WERI-Rb-1 (cell line): ENCODE data around the gene DLAT.
"Not testable (repeated sequence)": the region's sequence is repeated elsewhere in the genome, so short reads cannot be mapped to it uniquely, and the experiment has no call there.

Experiments
- DNase-seq: peaks from one replicate; pipeline ENCODE4 v3.0.0-alpha.2; 2020
- H3K27ac ChIP-seq: fragments of 250-450 bp; sonication (Bioruptor Pico); 2 replicates; pipeline ENCODE4 v1.5.1; 2020; ENCODE audit warnings: mild to moderate bottlenecking, moderate library complexity
- H3K27me3 ChIP-seq: fragments of 250-450 bp; sonication (Bioruptor Pico); 2 replicates; pipeline ENCODE4 v1.5.1; 2021; ENCODE audit warnings: mild to moderate bottlenecking, low read depth, moderate library complexity; ENCODE audit not compliant: insufficient read depth, severe bottlenecking
- H3K36me3 ChIP-seq: fragments of 250-450 bp; sonication (Bioruptor Pico); 2 replicates; pipeline ENCODE4 v1.5.1; 2020; ENCODE audit warnings: mild to moderate bottlenecking, moderate library complexity
- H3K4me3 ChIP-seq: 2 replicates; pipeline ENCODE4 v1.5.1; 2011; ENCODE audit warnings: low read depth, mild to moderate bottlenecking, control low read depth, low read length
- H3K9me3 ChIP-seq: fragments of 250-450 bp; sonication (Bioruptor Pico); 2 replicates; pipeline ENCODE4 v1.5.1; 2021; ENCODE audit warnings: mild to moderate bottlenecking, moderate library complexity; ENCODE audit not compliant: severe bottlenecking
- TF ChIP-seq, protein P1 (sequence below): IDR thresholded peaks from 2 replicates; pipeline ENCODE4 v1.5.1; 2011; ENCODE audit warnings: low read depth, mild to moderate bottlenecking, control low read depth, inconsistent platforms, low read length

Gene DLAT

DNA sequence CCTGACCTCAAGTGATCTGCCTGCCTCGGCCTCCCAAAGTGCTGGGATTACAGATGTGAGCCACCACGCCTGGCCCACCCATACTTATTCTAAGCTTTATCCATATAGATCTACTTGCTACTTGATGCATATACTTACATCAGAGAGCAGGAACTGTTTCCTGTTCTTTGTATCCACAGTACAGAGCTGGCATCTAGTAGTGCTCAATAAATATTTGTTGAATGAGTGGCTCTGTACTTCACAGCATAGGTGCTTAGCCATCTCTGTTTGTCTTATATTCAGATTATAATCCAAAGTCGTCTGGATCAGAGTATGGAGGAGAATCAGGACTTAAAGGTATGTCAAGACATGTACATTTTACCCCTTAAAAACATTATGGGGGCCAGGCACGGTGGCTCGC, 38.6 kb upstream of the DLAT start:
- H3K27me3 ChIP-seq: no peaks in the 10 kb centered on the region
- no peak overlapping the region for H3K4me3 ChIP-seq
- DNase-seq: no peak
- H3K9me3 ChIP-seq: no peaks in the 10 kb centered on the region
- peaks cover 53% of the 10 kb centered on the region for H3K36me3 ChIP-seq
- TF ChIP-seq, protein P1, sequence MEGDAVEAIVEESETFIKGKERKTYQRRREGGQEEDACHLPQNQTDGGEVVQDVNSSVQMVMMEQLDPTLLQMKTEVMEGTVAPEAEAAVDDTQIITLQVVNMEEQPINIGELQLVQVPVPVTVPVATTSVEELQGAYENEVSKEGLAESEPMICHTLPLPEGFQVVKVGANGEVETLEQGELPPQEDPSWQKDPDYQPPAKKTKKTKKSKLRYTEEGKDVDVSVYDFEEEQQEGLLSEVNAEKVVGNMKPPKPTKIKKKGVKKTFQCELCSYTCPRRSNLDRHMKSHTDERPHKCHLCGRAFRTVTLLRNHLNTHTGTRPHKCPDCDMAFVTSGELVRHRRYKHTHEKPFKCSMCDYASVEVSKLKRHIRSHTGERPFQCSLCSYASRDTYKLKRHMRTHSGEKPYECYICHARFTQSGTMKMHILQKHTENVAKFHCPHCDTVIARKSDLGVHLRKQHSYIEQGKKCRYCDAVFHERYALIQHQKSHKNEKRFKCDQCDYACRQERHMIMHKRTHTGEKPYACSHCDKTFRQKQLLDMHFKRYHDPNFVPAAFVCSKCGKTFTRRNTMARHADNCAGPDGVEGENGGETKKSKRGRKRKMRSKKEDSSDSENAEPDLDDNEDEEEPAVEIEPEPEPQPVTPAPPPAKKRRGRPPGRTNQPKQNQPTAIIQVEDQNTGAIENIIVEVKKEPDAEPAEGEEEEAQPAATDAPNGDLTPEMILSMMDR: no peak
- H3K27ac ChIP-seq: no peak overlapping the region

DNA sequence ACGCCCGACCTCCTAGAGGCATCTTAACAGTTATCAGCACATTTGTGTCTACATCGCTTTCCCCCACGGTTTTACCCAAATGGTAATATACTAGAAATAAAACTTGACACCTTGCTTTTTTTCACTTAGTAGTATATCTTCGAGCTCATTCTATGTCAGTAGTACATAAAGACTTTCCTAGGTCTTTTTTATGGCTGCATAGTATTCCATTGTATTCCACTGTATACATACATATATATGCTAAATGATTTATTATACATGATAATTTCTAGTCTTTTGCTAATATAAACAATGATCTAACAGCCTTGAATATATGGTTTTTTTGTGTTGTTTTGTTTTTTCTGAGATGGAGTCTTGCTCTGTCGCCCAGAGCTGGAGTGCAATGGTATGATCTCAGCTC, 34.8 kb upstream of the DLAT start:
- TF ChIP-seq, protein P1: no peak
- no peak for DNase-seq
- Histone ChIP-seq H3K36me3 (peaks cover 68% of the 10 kb centered on the region), H3K27ac (no peak overlapping the region), H3K9me3 (no peaks in the 10 kb centered on the region), H3K27me3 (no peaks in the 10 kb centered on the region), H3K4me3 (no peak overlapping the region)

DNA sequence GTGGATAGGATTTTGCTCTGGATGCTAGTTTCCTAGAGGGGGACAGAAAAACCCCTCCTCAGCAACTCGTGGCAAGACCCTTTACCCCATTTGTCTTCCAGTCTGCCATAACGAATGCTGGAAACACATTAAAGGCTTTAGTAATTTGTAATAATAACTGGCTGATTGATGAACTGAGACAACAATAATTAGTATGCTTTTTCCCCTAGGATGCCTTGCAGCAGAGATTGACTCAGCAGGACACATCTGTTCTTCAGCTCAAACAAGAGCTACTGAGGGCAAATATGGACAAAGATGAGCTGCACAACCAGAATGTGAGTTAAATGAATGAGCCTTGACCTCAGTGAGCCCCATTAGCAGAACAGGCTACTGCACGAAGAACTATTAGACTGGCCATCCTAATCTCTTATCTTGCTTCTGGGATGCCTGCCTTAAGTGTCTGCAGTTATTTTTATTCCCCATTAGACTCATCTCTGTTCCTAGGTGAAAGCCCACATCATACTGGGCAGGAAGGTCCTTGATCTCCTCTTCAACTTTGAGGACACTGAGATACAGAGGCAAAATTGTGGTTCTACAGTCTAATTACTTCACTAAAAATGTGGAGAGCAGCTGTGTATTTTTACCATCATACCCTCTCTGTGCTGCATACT, 32.9 kb upstream of the DLAT start:
- Histone ChIP-seq H3K27me3 (no peaks in the 10 kb centered on the region), H3K27ac (no peak overlapping the region), H3K4me3 (no peak overlapping the region), H3K36me3 (peaks cover 74% of the 10 kb centered on the region), H3K9me3 (no peaks in the 10 kb centered on the region)
- TF ChIP-seq, protein P1: no peak
- DNase-seq: no peak

- H3K27ac ChIP-seq: no peak overlapping the region
- no peaks in the 10 kb centered on the region for H3K9me3 ChIP-seq
- TF ChIP-seq, protein P1: no peak
- H3K4me3 ChIP-seq: no peak overlapping the region
- DNase-seq: no peak
- H3K27me3 ChIP-seq: no peaks in the 10 kb centered on the region
- H3K36me3 ChIP-seq: peaks cover 70% of the 10 kb centered on the region
Observed at GRCh38 chr11:111996129-111996528, 29.1 kb upstream of the DLAT start.

DNA sequence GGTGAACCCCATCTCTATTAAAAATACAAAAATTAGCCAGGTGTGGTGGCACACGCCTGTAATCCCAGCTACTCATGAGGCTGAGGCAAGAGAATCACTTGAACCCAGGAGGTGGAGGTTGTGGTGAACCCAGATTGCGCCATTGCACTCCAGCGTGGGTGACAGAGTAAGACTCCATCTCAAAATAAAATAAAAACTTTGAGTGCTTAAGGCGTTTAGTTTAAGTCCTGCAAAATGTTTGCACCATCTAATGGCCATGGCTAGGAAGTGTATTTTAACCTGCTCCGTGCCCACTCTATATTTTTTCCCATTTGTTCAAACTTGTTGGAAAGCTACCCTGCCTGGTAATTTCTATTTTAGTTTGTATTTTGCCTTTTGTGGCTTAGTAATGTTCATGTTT, 28.5 kb upstream of the DLAT start:
- H3K36me3 ChIP-seq: peaks cover 71% of the 10 kb centered on the region
- not testable (repeated sequence) for H3K27ac ChIP-seq, H3K27me3 ChIP-seq, H3K4me3 ChIP-seq, H3K9me3 ChIP-seq, DNase-seq

DNA sequence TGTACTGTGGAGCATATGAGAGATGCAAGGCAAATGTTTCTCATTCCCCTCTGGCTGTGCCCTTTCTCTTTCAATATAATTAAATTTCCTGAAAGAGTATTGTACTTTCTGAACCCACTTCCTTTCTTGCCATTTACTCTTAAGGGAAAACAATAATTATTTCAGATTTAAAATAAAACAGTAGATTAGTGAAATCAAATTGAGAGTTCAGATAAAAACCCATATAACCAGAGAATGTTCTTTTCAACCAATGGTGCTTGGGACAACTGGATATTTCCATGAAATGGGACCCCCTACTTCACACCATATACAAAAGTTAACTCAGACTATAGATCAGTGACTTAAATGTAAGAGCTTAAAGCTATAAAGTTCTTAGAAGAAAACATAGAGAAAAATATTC, 26.1 kb upstream of the DLAT start:
- DNase-seq: no peak

More for the DNA sequence above, 26.1 kb upstream of the DLAT start:
- Histone ChIP-seq H3K9me3 (no peaks in the 10 kb centered on the region), H3K27me3 (no peaks in the 10 kb centered on the region), H3K4me3 (no peak overlapping the region), H3K36me3 (peaks cover 48% of the 10 kb centered on the region), H3K27ac (no peak overlapping the region)
- TF ChIP-seq, protein P1: no peak
